GM18526 (cell line): ENCODE results near the gene CBX2.
A peak's percentile ranks its signal among the peaks of the same experiment; 100 is the strongest.

Experiments
- POLR2A ChIP-seq: IDR thresholded peaks from 3 replicates; pipeline ENCODE4 v1.6.1; 2011; ENCODE audit not compliant: insufficient read length; ENCODE audit errors: extremely low read depth

CBX2 gene

DNA sequence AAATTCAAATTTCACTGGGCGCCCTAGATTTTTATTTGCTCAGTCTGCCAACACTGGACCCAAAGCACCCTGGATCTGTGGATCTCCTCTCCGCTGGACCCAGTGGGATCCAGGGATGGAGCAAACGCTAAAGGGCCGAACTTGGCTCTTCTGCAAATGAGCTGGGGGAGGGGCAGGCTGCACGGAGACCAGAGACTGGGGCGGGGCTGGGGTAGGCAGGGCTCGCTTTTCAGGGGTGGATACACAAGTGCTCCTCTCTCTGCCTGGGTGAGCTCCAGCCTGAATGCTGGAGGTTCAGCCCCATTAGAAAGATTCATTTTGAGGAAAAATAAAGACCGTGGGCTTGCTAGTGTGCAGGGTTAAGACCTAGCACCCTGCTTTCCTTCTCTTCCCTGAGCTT lies 52.4 kb downstream of the CBX2 start:
- no peak for TF ChIP-seq POLR2A

GRCh38 chr17:79830763-79831264 lies 52.9 kb downstream of the CBX2 start:
- no peak for TF ChIP-seq POLR2A

DNA sequence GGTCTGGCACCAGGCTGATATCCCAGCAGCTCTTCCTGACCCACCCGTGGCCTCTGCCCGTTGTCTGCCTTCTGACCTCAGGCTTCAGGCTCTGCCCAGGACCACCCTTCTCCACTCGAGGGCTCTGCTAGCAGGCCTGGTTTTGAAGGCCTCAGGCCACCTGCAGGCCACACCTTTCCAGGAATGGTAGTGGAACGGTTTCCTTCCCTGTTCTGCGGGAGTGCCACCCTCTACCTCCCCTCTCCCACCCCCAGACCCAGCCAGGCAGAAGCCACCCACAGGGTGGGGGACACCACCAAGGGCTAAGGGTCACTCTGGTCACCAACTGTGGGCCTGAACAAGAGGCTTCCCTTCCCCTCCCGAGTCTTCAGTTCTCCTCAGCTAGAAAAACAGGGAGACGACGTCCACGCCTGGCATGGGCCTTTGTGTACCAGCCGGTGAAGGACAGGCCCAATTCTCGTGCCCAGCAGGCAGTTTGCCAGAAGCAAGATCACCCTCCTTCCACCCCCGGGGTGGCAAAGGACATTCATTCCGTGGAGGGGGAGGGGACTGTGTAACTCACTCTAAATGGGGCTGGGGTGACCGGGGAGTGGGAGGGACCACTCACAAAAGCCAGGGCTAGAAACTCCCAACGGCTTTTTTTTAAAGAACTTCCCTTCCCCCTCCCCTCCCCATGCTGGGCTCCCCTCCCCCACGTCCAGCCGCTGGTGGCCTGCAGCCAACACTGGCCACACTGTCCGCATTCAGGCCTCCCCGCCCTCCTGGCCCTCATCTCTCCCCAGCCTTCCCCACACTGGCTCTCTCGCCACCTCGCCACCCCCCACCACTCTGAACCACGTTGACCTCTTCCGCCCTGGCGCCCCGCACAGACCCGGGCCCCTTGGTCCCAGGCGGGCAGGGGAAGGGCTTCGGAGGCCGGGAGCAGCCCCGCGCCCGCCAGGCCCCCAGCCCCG lies 53.6 kb downstream of the CBX2 start:
- TF ChIP-seq POLR2A: no peak

DNA sequence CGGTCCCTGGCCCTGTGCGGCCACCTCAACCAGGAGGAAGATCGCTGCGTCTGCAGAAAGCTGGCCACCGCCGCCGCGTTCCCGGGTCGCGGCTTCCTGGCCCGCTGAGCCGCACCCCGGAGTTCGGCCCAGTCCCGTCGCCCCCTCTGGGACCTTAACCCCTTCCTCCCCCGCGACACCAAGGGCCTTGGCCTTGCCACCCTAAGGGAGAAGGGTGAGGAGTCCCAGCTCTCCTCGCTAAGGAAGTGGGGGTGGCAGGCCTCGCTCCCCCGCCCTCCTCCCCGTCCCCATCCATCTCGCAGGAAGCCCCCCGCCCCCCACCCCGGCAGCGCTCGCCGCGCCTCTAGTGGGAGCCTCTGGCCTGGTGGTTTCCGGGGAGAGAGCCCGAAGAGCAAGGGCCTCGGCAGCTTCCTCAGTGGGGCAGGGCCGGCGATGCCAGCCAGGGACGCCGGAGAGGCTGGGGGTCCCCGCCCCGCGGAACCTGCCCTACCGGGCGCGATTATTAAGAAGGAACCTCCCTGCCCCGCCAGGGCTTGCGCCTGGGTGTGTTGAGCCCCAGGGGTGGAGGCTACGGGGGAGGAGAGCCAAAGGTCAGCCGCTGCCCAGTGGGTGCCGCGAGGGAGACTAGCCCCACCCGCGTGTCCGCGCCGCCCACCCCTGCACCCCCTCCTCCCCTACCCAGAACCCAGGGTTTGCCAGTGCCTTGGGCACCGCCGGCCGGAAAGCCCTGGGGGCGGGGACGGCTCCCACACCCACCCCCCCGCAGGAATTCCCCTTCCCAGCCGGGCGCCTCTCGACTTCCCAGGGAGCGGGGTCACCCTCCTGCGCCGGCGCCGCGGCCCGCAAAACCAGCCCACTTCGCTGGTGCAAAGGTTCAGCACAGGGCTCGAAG lies 54.5 kb downstream of the CBX2 start:
- no peak for TF ChIP-seq POLR2A

- TF ChIP-seq POLR2A: no peak
These were observed 55.1 kb downstream of the CBX2 start for GRCh38 chr17:79833110-79833450.

- TF ChIP-seq POLR2A: no peak
These were observed 56.0 kb downstream of the CBX2 start for GRCh38 chr17:79833744-79834564.

- TF ChIP-seq POLR2A: no peak
These were observed 56.9 kb downstream of the CBX2 start for GRCh38 chr17:79834565-79835469.

DNA sequence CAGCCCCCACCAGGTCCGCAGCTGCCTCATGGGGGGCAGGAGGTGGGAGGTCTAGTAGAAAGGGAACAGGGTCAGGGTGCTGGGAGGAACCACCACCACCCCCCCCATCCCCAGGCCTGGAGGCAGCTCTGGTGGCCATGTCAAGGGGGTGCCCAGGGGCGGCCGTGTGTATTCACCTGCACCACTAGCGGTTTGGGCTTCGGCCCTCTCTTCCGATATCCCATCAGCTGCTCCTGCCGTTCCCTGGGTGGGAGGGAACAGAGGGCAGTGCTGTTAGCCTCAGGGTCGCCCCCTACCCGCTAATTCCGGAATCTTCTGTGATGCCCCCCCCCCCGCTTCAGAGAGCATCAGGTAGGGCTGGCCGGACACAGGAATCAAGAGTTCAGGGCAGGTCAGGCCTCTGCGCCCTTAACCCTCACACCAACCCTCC lies 57.5 kb downstream of the CBX2 start:
- no peak for TF ChIP-seq POLR2A

DNA sequence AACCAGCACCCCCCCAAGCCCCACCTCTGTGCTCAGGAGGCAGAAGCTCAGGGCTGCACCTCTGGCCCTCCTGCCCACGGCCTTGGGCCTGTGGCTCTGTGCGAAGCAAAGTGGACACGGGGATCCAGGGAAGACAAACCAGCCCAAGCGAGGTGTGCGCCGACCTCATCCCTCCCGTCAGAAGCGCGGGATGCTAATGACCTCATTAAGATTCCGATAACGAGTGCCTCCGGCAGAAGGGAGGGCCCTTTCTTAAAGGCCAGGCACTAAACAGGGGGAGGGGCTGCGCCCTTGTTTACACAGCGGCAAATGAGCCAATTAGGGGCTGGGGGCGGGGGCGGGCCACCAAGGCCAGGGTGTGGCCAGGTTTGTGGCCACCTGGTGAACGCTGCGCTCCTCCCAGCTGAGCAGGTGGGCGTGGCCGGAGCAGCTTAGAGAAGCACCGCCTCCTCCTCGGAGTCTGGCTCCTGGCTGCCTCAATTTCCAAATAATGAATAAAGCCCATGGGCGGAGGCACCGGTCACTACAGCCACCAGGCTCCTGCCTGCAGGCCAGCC lies 58.1 kb downstream of the CBX2 start:
- TF ChIP-seq POLR2A: no peak

GRCh38 chr17:79836510-79836971 lies 58.6 kb downstream of the CBX2 start:
- no peak for TF ChIP-seq POLR2A

DNA sequence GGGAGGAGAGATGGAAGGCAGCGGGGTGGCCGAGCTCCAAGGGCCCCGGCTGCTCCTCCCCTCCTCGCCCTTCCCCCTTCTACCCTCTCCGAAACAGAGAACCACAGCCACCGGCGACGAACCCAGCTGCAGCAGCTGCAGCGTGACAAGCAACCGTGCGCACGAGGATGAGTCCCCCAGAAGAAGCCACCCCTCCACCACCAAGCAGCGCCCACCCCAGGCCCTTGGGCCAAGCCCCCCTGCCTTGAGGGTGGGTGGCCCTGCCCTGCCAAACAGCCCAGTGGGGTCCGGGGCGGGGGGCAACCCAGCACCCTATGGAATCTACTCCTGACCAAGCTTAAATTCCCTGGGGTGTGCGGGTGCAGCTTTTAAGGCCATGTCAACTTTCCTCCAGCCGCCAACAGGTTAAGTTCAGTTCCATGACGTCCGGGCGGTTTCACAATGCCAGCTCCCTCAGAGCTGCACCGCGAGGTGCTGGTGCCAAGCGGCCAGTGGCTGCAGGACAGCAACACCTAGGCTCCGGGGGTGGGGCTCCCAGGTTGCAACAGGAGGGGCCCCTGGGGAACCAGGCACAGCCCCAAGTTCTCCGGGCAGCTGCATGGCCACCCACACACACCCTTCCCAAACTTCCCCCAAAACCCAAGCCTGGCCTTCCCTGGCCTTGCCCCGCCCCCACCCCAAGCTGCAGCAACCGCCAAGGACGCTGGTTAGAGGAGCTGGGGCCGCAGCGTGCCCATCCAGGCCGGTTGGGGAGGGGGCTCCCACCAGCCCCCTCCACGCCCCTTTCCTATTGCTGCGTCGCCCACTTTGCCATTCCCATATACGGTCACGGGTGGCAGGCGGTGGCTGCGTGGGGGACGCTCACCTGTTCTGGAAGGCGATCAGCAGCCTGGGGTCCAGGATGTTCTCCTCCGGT lies 59.3 kb downstream of the CBX2 start:
- TF ChIP-seq POLR2A: peak; percentile 14
